Body of pancreas (tissue), 4 donors: Measurements from ENCODE around the gene LRRC46. TPM values are rescaled to one million over a fixed set of nuclear protein-coding genes. Genes with fewer than 3 reads are reported as not detected.

Experiments used
- ATAC-seq: fragments of 150-250 bp; one replicate; pipeline ENCODE4 v1.9.1; 2016
- DNase-seq, 4 donors: peaks; one replicate each; pipeline ENCODE4 v3.0.0-alpha.2; 2019
- H3K27ac ChIP-seq, 4 donors: fragments of 200-600 bp; sonication (generic); 1 replicate in 3 of 4; 2 replicates in 1 of 4; pipeline versions ENCODE4 v1.5.1 to v1.6.1; 2016 to 2019; ENCODE audit warnings: mild to moderate bottlenecking in 1 of 4, mixed read lengths in 1 of 4, moderate library complexity in 1 of 4
- H3K27me3 ChIP-seq, 2 donors: fragments of 200-600 bp; sonication (generic); one replicate each; pipeline ENCODE4 v1.6.0; 2016; ENCODE audit warnings: mild to moderate bottlenecking in 1 of 2
- H3K36me3 ChIP-seq, 2 donors: fragments of 200-600 bp; sonication (generic); replicated peaks in 1 of 2; 2 replicates each; pipeline ENCODE4 v1.5.1; 2016; ENCODE audit warnings: low read depth in 2 of 2; ENCODE audit not compliant: insufficient read depth in 1 of 2
- H3K4me1 ChIP-seq: fragments of 200-600 bp; sonication (generic); one replicate; pipeline ENCODE4 v1.6.0; 2016
- H3K4me3 ChIP-seq, 2 donors: fragments of 200-600 bp; sonication (generic); 1 replicate in 1 of 2; 2 replicates in 1 of 2; pipeline ENCODE4 v1.5.1; 2016 to 2019
- H3K9me3 ChIP-seq, 3 donors: fragments of 200-600 bp; sonication (generic); 1 replicate in 2 of 3; 2 replicates in 1 of 3; pipeline ENCODE4 v1.5.1; 2016
- POLR2A ChIP-seq, 3 donors: fragments of 450-650 bp; IDR thresholded peaks; one replicate each; pipeline ENCODE4 v1.6.1; 2016; ENCODE audit warnings: antibody characterized with exemption in 3 of 3, mild to moderate bottlenecking in 2 of 3
- WGBS, 2 donors: methylation state at CpG; one replicate each; pipeline ENCODE4 v1.1.5; 2017; 5-methylcytosine and 5-hydroxymethylcytosine counted together
- intact Hi-C: fragments of 100-400 bp; cut with DNase I; formaldehyde crosslinking; loops from one replicate; pipeline ENCODE4 v1.15.1; 2023
- total RNA-seq, 2 donors: library from RNA; depleted of rRNA; stranded (reverse); fragments of >200 nt; gene quantifications; one replicate each; pipeline ENCODE4 v1.1.0, GENCODE V29; 2016
- TF ChIP-seq, protein P1 (sequence below), 7 experiments: fragments of 450-650 bp in 4 of 7; fragments of 200-600 bp in 3 of 7; sonication (generic) in 3 of 7; IDR thresholded peaks; one replicate each; pipeline ENCODE4 v1.5.1; 2016 to 2019; ENCODE audit warnings: antibody characterized with exemption in 7 of 7

The LRRC46 gene
- total RNA-seq, 2 donors from 2014 or later, result not detected

- no peaks in the 10 kb centered on the region for H3K27me3 ChIP-seq
- 89 to 90% methylated on average over 13 to 21 of the region's 21 CpGs for WGBS, 2 donors
- ATAC-seq, result no peak
- H3K9me3 ChIP-seq, result no peaks in the 10 kb centered on the region
- H3K27ac ChIP-seq, result no peak overlapping the region
- no peak overlapping the region for H3K4me3 ChIP-seq
- DNase-seq, result peak in 1 of 4 donors; percentile 2
- no peak for TF ChIP-seq POLR2A (IDR thresholded peaks at IDR 0.05)
- TF ChIP-seq, protein P1, sequence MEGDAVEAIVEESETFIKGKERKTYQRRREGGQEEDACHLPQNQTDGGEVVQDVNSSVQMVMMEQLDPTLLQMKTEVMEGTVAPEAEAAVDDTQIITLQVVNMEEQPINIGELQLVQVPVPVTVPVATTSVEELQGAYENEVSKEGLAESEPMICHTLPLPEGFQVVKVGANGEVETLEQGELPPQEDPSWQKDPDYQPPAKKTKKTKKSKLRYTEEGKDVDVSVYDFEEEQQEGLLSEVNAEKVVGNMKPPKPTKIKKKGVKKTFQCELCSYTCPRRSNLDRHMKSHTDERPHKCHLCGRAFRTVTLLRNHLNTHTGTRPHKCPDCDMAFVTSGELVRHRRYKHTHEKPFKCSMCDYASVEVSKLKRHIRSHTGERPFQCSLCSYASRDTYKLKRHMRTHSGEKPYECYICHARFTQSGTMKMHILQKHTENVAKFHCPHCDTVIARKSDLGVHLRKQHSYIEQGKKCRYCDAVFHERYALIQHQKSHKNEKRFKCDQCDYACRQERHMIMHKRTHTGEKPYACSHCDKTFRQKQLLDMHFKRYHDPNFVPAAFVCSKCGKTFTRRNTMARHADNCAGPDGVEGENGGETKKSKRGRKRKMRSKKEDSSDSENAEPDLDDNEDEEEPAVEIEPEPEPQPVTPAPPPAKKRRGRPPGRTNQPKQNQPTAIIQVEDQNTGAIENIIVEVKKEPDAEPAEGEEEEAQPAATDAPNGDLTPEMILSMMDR (IDR thresholded peaks at IDR 0.05), result no peak
- peaks cover 10 to 29% of the 10 kb centered on the region in 2 donors for H3K36me3 ChIP-seq
- H3K4me1 ChIP-seq, result peaks cover 36% of the 10 kb centered on the region
- intact Hi-C loops, result no loop called here
These were observed 16.2 kb upstream of the LRRC46 start for GRCh38 chr17:47815106-47815918.

GRCh38 chr17:47816111-47816735, 15.2 kb upstream of the LRRC46 start:
- WGBS, 2 donors, result 94% methylated on average over 6 to 20 of the region's 21 CpGs
- Histone ChIP-seq H3K27ac (no peak overlapping the region), H3K9me3 (no peaks in the 10 kb centered on the region), H3K27me3 (no peaks in the 10 kb centered on the region), H3K4me1 (peaks cover 35% of the 10 kb centered on the region), H3K36me3 (peaks cover 10 to 29% of the 10 kb centered on the region in 2 donors), H3K4me3 (no peak overlapping the region)
- TF ChIP-seq POLR2A (IDR thresholded peaks at IDR 0.05), result no peak
- TF ChIP-seq, protein P1 (IDR thresholded peaks at IDR 0.05), result no peak
- no peak for ATAC-seq
- intact Hi-C loops, result no loop called here
- DNase-seq, result no peak

DNA sequence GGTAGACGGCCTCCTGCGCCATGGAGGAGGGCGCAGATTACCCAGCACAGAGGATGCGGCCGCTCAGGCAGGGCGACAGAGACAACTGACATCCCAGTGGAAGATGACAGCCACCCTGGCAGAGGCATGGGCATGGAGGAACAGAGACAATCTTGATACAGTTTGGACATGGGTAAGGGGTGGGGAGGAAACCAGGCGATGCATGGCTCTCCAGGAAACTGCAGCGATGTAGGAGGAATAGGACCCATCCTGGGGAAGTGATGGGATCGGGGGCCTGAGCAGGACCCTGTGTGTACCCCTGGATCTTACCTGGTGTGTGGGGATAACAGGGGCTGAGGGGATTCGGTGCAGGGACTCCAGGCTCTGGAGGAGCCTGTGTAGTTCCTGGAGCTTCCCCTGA, 14.5 kb upstream of the LRRC46 start:
- no peak for TF ChIP-seq POLR2A (IDR thresholded peaks at IDR 0.05)
- TF ChIP-seq, protein P1 (IDR thresholded peaks at IDR 0.05), result no peak
- peaks cover 31% of the 10 kb centered on the region for H3K4me1 ChIP-seq
- 95 to 98% methylated on average over 10 of the region's 10 CpGs for WGBS, 2 donors
- no peaks in the 10 kb centered on the region for H3K27me3 ChIP-seq
- no peak overlapping the region for H3K27ac ChIP-seq
- ATAC-seq (no peak), DNase-seq (no peak)
- no peak overlapping the region for H3K4me3 ChIP-seq
- intact Hi-C loops, result no loop called here
- no peaks in the 10 kb centered on the region for H3K9me3 ChIP-seq
- H3K36me3 ChIP-seq, result peaks cover 10 to 29% of the 10 kb centered on the region in 2 donors

DNA sequence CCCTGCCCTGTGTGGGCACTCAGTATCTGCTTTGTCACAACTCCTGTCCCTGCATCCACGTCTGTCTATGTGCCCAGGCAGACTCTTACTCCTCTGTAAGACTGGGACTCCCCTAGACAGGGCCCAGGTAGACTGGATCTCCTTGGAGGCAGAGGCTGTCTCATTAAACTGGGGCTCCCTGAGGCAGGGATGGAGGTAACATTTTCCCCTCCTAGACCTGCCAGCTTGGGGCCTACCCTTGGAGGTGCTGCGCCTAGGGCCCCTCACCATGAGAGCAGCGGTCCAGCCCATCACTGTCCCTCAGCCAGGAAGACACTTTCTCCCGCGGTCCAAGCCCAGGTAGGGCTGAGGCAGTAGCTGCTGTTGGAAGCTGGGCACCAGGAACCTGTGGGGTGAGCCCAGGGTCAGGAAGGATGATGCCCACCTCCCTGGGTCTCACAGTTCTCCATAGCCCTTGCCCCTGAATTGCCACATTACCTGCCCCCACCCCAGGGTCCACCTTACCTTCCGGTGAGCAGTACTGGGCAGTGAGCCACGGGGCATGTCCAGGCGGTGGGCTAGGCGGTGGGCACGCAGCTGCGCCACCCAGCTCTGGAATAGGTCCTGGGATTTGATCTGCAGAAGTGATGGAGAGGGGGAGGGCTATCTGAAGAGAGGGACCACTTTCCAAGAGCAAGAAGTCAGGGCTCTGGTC, 13.3 kb upstream of the LRRC46 start:
- H3K36me3 ChIP-seq, result peaks cover 10 to 29% of the 10 kb centered on the region in 2 donors
- 86 to 92% methylated on average over 9 to 11 of the region's 11 CpGs for WGBS, 2 donors
- no peak for DNase-seq

More for the DNA sequence above, 13.3 kb upstream of the LRRC46 start:
- no peak for ATAC-seq
- Histone ChIP-seq H3K9me3 (no peaks in the 10 kb centered on the region), H3K4me1 (peaks cover 25% of the 10 kb centered on the region), H3K27ac (no peak overlapping the region), H3K4me3 (no peak overlapping the region), H3K27me3 (no peaks in the 10 kb centered on the region)
- intact Hi-C loops, result no loop called here
- TF ChIP-seq POLR2A (IDR thresholded peaks at IDR 0.05), result no peak
- TF ChIP-seq, protein P1 (IDR thresholded peaks at IDR 0.05), result no peak
